GM13976 (cell line): Measurements from ENCODE around the gene VANGL2.

ENCODE experiments used
- DNase-seq: peaks from one replicate; pipeline ENCODE4 v3.0.0; 2012; ENCODE audit warnings: low spot score
- in situ Hi-C: fragments of 300-500 bp; cut with MboI; formaldehyde crosslinking; loops from one replicate; pipeline ENCODE4 v1.12.0; 2022; ENCODE audit warnings: low sequenced_read_pairs, mixed read lengths, inconsistent platforms; ENCODE audit not compliant: unreplicated experiment
- TF ChIP-seq, protein P1 (sequence below): IDR thresholded peaks from 2 replicates; pipeline ENCODE4 v1.5.1; 2012; ENCODE audit warnings: borderline replicate concordance, mild to moderate bottlenecking; ENCODE audit not compliant: insufficient read depth; ENCODE audit errors: extremely low read depth, missing control alignments, control extremely low read depth

VANGL2 gene

DNA sequence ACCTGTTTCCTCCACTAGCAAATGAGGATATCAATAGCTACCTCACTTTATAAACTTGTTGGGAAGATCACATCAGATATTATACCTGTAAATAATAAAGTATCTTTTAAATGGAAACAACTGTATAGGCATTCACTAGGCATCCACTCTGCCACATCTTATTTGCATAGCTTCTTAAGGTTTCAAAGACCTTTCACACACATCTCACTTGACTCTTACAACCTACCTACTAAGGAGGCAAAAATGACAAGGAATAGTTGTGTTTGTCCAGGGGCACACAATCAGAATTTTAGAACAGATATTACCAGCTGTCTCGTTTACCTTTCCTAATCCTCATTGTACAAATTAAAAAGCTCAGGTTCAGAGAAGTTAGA lies 51.5 kb downstream of the VANGL2 start:
- TF ChIP-seq, protein P1, sequence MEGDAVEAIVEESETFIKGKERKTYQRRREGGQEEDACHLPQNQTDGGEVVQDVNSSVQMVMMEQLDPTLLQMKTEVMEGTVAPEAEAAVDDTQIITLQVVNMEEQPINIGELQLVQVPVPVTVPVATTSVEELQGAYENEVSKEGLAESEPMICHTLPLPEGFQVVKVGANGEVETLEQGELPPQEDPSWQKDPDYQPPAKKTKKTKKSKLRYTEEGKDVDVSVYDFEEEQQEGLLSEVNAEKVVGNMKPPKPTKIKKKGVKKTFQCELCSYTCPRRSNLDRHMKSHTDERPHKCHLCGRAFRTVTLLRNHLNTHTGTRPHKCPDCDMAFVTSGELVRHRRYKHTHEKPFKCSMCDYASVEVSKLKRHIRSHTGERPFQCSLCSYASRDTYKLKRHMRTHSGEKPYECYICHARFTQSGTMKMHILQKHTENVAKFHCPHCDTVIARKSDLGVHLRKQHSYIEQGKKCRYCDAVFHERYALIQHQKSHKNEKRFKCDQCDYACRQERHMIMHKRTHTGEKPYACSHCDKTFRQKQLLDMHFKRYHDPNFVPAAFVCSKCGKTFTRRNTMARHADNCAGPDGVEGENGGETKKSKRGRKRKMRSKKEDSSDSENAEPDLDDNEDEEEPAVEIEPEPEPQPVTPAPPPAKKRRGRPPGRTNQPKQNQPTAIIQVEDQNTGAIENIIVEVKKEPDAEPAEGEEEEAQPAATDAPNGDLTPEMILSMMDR = no peak
- DNase-seq = no peak
- in situ Hi-C loops = no loop called here

DNA sequence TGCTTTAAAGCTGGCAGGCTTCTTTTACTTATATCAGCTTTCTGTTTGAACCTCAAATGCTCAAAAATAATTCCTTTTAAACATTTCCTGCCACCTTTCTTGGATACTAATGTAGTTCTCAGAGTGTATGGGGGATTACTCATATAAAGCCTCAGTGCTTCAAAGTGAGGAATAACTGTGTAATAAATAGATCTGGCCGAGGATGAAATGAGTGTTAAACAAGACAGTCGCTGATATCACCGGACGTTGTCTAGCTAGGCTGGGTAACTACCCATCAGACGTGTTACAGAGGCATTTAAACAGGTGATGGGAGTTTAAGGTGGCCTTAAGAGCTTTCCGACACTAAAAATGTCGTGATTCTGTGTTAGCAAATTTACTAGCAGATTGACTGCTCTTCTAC lies 53.1 kb downstream of the VANGL2 start:
- in situ Hi-C loops = no loop called here
- TF ChIP-seq, protein P1 = no peak
- DNase-seq = peak; percentile 50

DNA sequence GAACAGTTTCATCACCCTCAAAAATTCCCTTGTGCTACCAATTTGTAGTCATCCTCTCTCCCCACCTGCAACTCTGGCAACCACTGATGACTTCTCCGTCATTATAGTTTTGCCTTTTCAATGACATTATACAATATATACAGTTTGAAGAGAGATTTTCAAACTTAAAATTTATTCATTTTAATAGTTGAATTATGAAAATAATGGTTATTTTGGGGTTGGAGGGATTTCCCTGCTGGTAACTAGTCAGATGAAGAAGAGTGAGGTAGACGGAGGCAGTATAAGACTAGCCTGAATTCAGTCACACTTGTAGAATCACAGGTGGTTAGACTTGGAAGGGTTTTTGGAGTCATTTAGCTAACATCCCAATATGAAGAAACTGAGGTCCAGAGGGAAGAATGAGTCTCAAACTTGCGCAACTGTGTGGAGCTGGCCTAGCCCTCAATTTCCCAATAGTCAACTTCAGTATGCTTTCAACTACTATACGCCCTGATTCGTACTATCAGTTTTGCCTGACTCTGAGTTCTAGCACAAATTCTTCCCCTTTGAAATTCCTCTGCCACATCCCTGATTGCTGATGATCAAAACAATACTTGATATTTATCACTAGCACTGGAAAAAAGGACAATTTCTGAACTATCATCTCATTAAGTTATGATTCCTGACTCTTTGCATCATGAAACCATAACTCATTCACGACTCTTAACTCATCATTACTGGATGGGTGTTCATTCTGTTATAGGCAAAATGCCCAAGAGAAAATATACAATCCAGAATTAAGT lies 54.2 kb downstream of the VANGL2 start:
- TF ChIP-seq, protein P1 = no peak
- in situ Hi-C loops = no loop called here
- no peak for DNase-seq

DNA sequence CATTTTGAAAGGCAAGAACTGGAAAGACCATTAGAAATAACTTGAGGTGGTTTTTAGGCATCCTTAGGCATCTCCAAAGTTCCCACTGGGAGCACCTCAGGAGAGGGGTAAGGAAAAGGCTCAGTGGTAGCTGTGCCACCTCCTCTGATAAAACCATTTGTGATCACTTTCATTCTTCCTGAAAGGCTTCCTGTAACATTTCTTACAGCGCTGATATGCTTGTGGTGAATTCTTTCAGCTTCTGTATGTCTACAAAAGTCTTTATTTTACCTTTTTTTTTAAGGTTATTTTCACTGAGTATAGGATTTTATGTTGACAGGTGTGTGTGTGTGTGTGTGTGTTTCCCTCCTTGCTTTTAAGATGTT lies 54.8 kb downstream of the VANGL2 start:
- no peak for DNase-seq
- TF ChIP-seq, protein P1 = no peak
- in situ Hi-C loops = no loop called here

DNA sequence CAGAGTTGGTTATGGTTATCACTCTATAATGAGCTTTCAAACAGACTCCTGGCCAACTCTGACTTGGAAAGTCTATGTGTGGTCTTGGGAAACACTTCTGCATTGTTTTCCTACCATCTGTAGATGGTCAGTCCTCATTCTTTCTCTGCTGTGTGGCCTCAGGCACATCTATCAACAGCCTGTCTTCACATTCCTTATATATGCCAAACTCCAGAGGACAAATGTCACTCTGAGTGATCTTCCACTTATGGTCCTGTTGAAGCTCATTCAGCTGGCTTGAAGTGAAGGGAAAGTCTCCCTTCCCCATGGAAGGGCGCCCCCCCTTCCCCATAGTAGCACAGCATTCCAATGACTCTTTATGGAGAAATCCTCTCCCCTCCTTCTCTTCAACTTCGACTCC lies 58.7 kb downstream of the VANGL2 start:
- TF ChIP-seq, protein P1 = no peak
- DNase-seq = no peak

DNA sequence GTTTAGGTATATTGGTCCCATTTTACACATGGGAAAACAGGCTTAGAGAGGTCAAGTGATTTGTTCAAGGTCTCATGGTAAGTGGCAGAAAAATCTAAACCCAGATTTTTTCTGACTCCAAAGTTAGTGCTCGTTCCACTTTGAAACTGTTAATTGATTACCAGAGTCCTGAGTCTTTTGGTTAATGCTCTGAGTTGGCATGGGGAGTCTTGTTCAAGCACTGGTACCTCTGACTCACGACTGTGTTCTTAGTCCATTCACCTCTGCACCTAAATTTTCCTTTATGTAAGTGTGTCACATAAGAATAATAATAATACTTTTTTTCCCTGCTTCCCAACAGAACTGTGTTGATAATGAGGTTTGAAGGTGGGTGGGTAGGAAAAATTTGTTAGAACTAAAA lies 59.3 kb downstream of the VANGL2 start:
- TF ChIP-seq, protein P1 = no peak
- DNase-seq = no peak
- in situ Hi-C loops = no loop called here

More for the DNA sequence above, 58.7 kb downstream of the VANGL2 start:
- in situ Hi-C loops = no loop called here
